Muscle of back (tissue), 11 donors: ENCODE results near the gene CCDC92. TPM values are rescaled to one million over a fixed set of nuclear protein-coding genes. Genes with fewer than 3 reads are reported as not detected.

Experiments
- DNase-seq, 3 donors: peaks; one replicate each; pipeline versions ENCODE4 v3.0.0 to v3.0.0-alpha.2; 2013
- polyA plus RNA-seq, 10 donors: library from polyadenylated mRNA; unstranded; fragments of 120-200 nt; gene quantifications; one replicate each; pipeline ENCODE4 v1.2.1, GENCODE V29; 2013; ENCODE audit not compliant: insufficient read length in 10 of 10

CCDC92 gene
- polyA plus RNA-seq, 10 donors = 22.5 to 30.0 (median 27.6) TPM

DNA sequence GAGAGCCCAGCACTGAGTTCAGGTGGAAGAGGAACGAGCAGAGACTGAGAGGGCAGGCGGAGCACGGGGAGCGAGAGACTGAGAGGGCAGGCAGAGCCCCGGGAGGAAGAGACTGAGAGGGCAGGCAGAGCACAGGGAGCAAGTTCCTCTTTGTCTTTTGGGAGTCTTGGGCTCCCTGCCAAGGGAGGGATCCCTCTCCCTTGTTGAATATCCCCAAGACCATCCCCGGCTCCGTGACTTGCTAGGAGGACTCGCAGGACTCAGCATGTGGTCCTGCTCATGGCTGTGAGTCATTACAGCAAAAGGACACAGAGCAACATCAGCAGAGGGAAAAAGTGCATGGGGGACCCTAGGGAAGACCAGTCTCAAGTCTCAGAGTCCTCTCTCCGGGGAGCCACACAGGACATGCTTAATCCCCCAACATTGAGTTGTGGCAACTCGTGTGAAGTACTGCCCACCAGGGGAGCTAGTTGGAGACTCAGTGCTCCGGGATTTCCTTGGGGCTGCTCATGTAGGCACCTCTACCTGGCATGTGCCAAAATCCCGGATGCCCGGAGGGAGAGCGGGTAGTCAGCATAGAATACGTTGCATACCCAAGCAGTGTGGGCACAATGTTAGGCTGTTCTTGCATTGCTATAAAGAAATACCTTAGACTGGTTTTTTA, 81.0 kb downstream of the CCDC92 start:
- DNase-seq = no peak

DNA sequence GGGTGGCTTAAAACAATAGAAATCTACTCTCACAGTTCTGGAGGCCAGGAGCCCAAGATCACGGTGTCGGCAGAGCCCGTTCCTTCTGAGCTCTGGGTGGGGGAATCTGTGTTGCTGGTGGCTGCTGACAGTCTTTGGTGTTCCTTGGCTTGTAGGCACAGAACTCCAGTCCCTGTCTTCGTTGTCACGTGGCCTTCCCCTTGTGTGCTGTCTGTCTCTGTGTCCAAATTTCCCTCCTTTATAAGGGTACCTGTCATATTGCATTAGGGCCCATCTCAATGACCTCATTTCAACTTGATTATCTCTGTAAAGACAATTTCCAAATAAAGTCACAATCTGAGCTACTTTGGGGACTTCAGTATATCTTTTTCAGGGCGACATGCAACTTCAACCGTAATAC, 81.6 kb downstream of the CCDC92 start:
- no peak for DNase-seq

DNA sequence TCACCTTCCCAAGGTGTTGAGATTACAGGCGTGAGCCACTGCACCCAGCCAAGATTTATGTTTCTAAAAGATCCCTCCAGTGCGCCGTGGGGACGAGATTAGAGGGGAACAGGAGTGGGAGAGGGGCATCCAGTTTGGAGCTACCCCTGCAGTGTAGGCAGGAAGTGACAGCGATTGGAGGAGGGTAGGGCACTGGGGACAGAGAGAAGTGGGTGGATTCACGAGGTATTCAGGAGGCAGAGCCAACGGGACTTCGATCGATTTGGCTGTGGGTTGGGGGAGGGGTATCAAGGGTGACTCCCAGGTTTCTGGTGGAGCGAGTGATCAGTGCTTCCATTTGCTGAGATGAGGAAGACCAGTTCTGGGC, 82.1 kb downstream of the CCDC92 start:
- no peak for DNase-seq

GRCh38 chr12:123889848-123890535, 82.6 kb downstream of the CCDC92 start:
- no peak for DNase-seq

DNA sequence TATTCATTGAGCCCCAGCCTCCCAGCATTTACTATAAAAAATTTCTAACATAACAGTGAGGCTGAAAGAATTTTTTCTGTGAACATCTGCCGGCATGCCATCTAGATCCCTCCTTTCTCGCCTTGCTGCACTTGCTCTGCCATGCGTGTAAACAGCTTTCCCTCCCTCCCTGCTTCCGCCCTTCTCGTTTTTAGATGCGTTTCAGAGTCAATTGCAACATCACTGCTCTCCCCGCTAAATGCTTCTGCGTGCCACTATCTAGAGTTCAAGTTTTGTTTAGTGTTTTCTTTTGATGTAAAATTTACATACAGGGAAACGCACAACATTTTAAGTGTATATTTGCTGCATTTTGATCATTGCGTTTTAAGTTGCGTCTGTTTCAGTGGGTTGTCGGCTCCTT, 83.6 kb downstream of the CCDC92 start:
- DNase-seq = no peak

- no peak for DNase-seq
Measured at GRCh38 chr12:123886931-123887582, 85.6 kb downstream of the CCDC92 start.

DNA sequence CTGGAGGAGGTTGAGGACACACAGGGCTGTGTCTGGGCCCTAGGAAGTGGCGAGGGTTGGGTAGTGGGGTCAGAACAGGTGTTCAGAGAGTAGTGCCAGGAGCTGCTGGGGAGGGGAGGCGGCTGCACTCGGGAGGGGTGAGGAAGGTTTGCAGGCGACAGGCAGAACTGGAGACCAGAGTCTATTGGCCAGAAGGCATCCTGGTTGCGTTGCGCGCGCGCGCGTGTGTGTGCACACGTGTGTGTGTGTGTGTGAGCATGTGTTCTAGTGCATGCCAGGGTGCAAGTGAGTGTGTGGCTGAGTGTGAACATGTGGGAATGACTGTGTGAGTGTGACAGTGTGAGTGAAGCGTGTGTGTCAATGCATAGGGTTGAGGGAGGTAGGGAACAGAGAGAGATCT, 86.4 kb downstream of the CCDC92 start:
- no peak for DNase-seq

Other genes with a start within 250 kb of the CCDC92 start
- 1 to 10 TPM in 9 of 10 donors, under 1 TPM in 1; 0.76 to 8.6 (median 1.3) TPM for gene DNAH10, start 210.5 kb downstream of the CCDC92 start, polyA plus RNA-seq
- 10 to 100 TPM; 35.2 to 55.0 (median 45.5) TPM for gene ZNF664, start 384 bp upstream of the CCDC92 start, polyA plus RNA-seq